GM19372 (cell line): ENCODE data around the gene XPNPEP2.
A peak's percentile ranks its signal among the peaks of the same experiment; 100 is the strongest.

Source experiments
- ATAC-seq: cut with Tn5 transposase; IDR thresholded peaks from one replicate; pipeline ENCODE4 v1.9.1; 2021; ENCODE audit warnings: mild to moderate bottlenecking, low read depth, moderate library complexity; ENCODE audit not compliant: unreplicated experiment

XPNPEP2 gene

DNA sequence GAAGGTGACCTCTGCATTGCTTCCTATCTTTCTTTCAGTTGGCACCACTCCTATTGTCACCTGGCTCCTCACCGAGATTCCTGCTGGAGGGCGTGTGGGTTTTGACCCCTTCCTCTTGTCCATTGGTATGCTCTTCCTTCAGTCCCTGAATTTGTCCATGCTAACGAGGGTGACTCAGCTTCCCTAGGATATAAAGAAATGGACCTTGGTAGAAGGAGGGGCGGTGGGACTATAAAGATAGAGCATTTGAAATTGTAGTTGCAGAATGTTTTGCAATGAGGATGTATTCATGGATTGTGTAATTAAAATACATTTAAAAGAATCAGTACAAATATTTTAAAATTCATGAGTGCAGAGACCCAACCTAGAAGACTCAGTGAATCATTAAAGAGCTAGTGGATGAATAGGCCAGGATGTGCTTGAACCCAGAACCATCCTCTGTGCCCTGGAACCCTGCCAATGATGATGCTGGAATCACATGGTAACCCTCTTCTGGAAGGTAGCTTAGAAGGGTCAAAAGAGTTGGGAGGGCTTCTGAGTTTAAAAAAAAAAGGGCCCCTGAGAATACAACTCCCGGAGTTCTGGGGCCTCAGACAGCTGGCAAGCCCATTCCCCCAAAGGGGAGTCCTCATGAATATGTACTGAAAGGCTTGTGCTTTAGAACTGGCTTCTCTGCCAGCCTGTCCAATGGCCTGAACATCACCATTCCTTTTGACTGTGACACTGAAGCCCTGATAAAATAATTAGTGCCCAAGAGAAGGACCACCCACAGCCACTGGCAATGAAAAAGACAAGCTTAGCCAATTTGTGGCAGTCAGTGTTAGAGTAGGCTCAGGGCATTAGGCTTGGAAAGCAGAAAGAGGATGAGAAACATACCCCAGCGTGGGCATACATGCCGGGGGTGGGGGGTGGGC lies 8.0 kb downstream of the XPNPEP2 start:
- no peak for ATAC-seq

DNA sequence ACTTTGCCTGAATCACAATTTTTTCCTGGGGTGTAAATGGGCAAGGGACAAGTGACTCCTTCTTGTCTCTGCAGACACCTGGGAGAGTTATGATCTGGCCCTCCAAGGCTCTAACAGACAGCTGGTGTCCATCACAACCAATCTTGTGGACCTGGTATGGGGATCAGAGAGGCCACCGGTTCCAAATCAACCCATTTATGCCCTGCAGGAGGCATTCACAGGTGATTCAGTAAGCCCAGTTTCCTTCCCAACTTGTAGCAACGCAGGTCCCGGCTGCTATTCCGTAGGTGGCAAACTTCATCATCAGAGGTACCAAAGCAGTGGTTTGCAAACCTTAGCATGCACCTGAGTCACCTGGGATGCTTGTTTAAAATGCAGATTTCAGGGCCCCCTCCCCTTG lies 8.8 kb downstream of the XPNPEP2 start:
- ATAC-seq, result no peak

DNA sequence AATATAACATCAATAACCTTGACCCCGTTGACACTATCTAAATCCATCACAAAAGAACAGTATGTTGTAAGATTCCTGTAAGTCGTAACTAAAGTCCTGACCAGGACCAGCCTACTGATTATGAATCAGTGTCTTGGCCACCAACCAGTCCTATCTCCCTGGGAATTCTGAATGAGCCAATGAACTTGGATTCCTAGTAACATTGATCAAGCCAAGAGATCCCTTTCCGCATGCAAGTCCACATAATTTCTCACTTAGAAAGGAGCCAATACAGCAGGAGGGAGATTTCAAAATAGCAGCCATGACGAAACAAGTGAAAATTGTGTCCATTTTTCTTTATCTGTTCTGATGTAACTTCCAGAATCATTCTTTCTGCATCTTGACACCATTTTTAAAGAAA lies 9.5 kb downstream of the XPNPEP2 start:
- ATAC-seq, result no peak

DNA sequence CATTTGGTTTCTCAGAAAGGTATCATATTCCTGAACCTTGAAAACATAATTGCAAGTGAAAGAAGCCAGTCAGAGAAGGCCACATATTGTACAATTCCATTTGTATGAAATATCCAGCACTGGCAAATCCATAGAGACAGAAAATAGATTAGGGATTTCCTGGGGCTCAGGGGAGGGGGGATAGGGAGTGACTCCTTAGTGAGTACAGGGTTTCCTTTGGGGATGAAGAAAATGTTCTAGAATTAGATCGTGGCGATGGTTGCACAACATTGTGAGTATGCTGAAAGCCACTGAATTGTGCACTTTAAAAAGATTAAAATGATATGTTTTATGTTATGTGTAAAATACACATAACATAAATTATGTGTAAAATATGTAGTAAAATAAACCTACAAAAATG lies 10.3 kb downstream of the XPNPEP2 start:
- ATAC-seq, result no peak

DNA sequence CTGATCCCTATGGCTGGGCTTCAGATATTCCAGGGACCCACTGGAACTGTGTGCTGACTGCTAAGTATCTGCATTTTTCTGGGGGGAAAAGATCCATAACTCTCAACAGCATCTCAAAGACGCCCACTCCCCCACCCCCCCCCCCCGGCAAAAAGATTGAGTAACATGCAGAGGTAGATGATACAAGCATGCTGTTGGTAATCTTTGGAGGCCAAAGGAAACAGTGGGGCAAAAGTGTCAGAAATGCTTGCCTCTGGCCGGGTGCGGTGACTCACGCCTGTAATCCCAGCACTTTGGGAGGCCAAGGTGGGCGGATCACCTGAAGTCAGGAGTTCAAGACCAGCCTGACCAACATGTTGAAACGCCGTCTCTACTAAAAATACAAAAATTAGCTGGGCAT lies 12.2 kb downstream of the XPNPEP2 start:
- no peak for ATAC-seq

DNA sequence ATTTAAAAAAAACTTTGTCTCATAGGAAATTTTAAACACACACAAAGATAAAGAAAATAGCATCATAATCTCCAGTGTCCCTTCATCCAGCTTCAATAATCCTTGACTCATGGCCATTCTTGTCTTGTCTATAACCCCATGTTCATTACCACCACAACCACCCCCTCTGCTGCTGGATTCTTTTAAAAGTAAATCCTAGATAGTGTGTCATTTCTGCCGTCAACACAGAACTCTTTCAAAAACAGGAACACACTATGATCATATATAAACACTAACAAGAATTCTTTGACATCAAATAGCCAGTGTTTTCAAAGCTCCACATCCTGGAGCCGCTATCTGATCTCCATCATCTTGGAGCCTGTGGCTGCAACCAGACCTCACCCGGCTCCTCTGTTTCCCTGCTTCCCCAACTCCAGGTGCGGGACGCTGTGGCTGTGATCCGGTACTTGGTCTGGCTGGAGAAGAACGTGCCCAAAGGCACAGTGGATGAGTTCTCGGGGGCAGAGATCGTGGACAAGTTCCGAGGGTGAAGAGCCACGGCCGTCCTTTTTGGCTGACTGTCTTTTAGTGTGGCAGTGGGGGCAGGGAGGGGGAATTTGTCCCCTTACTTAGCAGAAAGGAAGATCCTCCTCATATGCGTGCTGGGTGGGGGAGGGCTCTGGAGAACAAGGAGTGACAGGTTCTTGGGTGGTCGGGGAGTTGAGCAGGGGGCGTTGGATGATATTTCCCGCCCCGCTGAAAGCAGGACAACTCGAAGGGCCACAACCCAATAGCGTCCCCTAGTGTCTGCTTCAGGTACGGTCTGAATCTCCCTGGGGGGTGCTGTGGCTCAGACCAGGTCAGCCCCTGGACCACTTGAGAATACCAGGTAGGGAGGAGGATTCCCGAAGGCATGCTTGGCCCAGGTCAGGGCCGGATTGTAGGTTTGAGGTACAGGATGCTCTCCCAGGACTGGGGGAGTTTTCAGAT lies 15.6 kb downstream of the XPNPEP2 start:
- ATAC-seq, result no peak

DNA sequence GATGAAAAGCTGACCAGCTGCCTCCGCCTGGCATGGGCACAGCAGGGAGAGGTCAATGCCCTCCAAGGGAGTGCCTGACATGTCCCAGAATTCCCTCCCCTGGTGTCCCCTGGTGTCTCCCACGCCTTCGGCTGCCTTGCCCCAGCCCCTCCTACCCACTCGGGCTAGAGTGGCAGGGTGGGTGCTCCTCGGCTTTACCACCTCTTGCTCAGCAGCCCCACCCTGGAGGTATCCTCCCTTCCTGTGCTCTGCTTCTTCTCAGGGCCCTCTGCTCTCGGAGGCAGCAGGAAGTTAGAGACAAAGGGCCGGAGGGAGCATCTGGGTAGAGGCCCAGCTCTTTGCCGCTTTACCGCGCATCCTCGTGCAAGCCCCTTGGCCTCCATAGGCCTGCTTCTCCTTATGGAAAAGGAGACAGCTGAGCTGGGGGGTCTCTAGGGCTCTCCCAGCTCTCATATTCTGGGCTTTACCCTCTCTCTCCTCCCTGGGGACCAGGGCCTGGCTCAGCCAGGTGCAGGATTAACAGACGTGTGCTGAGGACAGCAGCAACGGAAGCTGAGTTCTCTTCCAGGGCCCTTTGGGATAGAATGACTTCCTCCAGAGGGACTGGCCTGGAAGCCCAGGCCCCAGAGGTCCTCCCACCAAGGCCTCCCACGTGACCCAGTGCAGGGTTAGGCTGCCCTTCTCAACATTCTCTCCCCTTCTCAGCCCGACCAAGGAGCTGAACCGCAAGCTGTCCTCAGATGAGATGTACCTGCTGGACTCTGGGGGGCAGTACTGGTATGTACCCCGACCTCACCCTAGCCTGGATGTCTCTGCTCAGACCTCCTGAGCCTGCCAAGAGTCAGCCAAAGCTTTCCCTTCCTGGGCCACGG lies 17.2 kb downstream of the XPNPEP2 start:
- no peak for ATAC-seq

DNA sequence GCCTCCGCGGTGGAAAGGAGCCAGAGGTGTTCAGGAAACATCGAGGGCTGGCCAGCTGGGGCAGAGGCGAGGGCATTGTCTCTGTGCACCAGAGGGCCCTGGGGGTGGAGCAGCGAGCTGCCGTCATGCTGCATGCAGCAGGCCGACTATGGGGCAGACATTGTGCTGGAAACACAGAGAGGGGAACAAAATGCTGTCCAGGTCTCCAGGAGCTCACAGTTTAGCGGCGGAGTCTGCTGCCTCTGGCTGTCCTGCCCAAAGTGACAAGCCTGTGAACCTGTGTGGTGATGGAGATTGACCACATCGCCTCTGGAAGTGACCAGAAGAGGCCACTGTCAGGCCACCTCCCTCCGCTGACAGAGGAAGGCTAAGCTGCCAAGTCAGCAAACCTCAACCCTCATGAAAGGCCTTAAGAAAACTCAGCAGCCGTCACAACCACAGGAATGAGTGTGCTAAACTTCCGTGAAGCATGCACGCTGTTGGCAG lies 20.8 kb downstream of the XPNPEP2 start:
- no peak for ATAC-seq

DNA sequence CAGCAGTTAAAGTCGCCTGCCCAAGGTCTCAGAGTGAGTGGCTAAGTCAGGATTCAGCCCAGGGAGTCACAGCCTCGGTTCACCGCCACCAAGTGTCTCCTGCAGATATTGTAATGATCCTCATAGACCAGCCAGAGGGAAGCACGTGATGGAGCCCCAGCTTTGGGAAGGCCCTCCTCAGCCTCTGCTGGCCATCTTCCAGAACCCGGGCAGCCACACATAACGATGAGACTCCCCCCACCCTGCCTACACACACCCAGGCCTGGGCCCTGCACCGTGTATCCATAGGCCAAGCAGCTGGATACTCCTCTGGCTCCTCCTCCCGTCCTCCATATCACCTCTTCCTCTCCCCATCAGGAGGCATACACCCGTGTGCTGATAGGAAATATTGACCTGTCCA lies 21.4 kb downstream of the XPNPEP2 start:
- no peak for ATAC-seq

DNA sequence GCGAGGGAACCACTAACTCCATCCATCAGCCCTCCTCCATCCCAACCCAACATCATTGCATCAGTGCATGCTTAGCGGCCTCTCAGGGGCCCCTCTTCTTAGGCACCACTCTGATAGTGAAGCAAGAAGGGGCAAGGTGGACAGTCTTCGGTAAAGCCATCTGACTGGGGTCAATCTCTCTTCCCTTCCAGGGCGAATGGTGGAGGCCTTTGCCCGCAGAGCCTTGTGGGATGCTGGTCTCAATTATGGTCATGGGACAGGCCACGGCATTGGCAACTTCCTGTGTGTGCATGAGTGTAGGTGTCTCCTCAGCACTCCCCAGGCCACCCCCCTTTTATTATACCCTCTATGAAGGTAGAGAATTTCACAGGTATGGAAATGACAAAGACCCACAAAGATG lies 22.2 kb downstream of the XPNPEP2 start:
- no peak for ATAC-seq

DNA sequence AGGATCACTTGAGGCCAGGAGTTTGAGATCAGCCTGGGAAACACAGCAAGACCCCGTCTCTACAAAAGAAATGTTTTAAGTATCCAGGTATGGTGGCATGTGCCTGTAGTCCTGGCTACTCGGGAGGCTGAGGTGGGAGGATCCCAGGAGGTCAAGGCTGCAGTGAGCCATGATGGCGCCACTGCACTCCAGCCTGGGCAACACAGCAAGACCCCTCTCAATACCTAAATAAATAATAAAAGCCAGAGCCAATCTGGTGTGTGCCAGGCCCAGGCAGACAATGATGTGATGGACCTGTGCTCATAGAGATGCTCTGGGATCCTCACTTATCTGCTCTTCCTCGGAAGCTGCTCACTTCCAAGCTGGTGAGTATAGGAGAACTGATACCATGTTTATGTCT lies 22.8 kb downstream of the XPNPEP2 start:
- no peak for ATAC-seq

DNA sequence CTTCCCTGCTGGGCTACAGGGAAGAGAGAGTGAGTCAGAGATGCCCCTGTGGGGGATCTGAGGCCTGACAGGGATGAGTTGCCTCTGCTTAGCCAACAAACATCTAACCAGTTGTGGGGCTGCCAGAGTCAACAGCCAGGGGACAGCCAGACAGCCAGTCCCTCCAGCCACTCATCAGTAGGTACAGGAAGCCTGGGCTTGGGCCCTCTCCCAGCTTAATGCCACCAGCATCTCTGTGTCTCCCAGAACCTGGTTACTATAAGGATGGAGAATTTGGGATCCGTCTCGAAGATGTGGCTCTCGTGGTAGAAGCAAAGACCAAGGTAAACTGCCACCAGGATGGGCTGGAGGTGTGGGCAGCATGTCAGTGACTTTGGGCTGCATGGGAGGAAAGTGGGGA lies 23.7 kb downstream of the XPNPEP2 start:
- no peak for ATAC-seq

DNA sequence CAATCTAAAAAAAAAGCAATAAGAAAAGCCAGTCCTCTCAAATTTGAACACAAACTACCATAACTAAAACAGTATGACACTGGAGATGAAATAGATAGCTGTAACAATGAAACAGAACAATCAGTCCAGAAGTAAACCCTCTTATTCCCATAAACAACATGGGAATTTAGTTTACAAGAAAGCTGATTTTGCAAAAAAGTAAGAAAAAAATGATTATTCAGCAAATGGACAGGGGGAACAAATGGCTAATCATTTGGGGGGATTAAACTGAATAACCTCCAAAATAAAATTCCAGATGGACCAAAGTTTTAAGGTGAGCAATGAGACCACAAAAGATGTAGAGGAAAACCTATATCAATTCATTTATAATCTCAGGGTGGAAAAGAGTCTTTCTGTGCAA lies 24.9 kb downstream of the XPNPEP2 start:
- ATAC-seq, result no peak

DNA sequence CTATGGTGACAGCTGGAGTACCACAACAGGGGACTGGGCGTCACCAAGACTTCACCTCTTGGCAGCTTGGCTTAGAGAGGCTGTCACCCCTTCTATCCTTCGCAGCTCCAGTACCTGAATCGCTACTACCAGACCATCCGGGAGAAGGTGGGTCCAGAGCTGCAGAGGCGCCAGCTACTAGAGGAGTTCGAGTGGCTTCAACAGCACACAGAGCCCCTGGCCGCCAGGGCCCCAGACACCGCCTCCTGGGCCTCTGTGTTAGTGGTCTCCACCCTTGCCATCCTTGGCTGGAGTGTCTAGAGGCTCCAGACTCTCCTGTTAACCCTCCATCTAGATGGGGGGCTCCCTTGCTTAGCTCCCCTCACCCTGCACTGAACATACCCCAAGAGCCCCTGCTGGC lies 29.4 kb downstream of the XPNPEP2 start:
- no peak for ATAC-seq

DNA sequence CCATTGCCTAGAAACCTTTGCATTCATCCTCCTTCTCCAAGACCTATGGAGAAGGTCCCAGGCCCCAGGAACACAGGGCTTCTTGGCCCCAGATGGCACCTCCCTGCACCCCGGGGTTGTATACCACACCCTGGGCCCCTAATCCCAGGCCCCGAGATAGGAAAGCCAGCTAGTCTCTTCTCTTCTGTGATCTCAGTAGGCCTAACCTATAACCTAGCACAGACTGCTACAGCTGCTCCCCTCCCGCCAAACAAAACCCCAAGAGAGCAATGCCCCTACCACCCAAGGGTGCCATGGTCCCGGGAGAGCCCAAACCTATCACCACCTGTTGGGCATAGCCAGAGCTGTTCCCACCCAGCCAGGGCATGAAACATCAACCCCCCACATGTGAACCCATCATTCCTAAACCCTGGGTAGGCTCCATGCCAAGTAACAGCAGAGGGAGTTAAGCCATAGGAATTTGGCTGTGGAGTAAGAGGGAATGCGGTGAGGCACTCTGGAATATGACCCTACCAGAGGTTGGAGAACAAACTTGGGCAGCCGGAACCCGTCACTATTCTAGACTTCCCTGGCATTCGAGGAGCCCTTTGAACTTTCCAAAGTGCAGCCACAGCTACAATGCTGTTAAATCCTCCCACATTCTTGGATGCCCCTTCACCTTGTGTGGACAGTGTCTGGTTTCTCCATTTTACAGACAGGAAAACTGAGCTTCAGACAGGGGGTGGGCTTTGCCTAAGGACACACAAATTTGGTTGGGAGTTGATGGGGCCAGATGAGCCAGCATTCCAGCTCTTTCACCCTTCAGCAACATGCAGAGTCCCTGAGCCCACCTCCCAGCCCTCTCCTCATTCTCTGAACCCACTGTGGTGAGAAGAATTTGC lies 30.0 kb downstream of the XPNPEP2 start:
- ATAC-seq, result no peak

DNA sequence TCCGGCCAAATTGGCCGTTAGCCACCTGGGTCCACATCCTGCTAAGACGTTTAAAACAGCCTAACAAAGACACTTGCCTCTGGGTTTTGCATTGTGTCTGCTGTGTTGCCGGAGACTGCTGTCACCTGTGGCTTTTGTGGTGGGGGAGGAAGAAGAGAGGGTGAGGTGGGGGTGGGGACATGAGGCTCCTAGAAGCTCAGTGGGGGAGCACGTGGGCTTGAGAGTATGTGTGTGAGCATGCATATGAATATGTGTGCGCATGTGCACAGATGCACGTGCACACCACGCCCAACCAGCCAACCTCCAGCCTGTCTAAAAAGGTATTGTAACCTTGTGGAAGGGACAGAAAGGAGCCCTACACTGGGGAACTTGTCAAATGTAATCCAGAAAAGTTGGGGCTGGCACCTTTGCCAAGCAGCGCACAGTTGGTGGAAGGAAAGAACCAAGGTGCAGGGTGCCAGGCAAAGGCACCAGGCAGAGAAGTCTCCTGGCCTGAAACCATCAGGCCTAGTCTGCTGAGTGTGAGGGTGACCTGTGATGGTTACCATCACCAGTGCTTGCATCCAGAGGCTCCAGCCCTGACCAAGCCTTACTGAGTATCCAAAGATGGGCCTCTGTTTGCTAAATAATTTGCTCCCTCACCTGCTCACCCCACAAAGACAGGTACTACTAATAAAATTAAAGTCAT lies 30.8 kb downstream of the XPNPEP2 start:
- peak; percentile 59 for ATAC-seq

DNA sequence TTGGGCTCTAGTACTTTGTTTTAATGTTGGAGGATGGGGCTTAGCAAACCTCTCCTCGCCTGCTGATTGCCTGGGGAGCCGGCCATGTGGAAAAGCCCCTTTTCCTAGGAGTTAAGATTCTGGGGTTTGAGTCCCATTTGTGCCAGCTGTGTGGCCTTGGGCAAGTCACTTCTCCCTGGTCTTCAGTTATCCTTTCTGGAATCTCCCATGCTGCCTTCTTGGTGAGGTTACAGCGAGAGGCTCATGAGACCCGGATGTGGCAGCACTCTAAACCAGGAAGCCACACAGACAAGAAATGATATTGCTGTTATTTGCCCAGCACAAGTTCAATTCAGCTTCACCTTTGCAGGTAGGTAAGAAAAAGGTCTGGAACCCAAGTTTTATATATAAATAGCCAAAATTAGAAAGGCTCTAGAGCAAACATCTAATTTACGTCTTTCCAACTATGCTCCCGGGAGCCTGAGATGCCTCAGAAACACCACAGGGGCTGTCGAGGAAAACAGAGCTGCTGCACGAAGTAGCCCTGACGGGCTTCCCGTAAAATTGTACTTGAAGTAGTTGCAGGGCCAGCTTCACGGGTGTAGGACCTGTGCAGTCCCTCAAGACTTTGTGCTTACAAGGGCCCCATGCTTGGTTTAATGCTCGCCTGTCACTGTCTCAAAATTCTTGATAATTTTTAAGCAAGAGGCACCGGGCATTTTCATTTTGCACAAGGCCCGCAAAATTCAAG lies 32.7 kb downstream of the XPNPEP2 start:
- ATAC-seq, result no peak

DNA sequence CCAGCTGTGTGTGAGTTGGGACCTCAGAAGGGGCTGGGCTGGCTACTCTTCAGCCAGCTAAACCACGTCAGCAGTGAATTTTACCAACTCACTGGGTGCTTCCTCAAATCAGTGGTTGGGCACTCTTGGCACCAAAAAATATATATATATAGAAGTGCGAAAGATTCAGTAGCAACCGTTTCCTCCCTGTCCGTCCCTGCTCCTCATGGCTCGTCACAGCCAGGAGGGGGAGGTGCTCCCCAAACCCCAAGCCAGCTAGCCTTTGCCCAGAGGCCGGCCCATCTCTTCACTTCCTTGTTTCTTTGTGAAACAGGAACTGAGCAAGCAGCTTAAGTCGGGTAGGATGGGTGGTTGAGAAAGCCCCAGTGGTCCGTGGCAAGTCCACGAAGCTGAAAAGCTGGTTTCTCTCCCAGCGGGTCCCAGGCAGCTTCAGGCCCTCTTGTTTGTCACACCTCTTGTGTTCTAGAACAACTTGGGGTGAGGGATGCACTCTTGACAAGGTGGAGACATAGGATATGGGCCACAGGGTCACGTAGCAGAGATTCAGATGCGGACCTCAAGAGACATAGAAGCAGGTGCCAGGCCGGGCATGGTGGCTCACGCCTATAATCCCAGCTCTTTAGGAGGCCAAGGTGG lies 34.1 kb downstream of the XPNPEP2 start:
- ATAC-seq, result peak; percentile 51
